GM12878 (cell line): Measurements from ENCODE around the gene MALT1. TPM values are rescaled to one million over a fixed set of nuclear protein-coding genes. Genes with fewer than 3 reads are reported as not detected.

Source experiments
- ATAC-seq: fragments of 200-7000 bp; cut with Tn5 transposase; 3 replicates; pipeline ENCODE4 v1.9.1; 2020; ENCODE audit warnings: mild to moderate bottlenecking, moderate library complexity
- BruUV-seq: library from RNA; stranded (reverse); fragments of 400-500 nt; replicated peaks from 2 replicates; lab custom pipeline; 2021; lab: Mats Ljungman, UMichigan
- CTCF ChIA-PET: fragments of 300-600 bp; sonication (Branson Sonifier 250); formaldehyde crosslinking; extraction: SDS; loops from one replicate; lab custom pipeline; 2021; ENCODE audit warnings: inconsistent platforms; lab: Yijun Ruan, JAX
- POLR2A ChIA-PET: fragments of 350-600 bp; formaldehyde crosslinking; extraction: SDS; loops from one replicate; lab custom pipeline; 2021; ENCODE audit warnings: inconsistent platforms; lab: Charles Lee
- RAD21 ChIA-PET: fragments of 300-600 bp; sonication (Branson Sonifier 250); formaldehyde crosslinking; loops from one replicate; lab custom pipeline; 2023; ENCODE audit warnings: antibody characterized with exemption; ENCODE audit not compliant: unreplicated experiment; lab: Charles Lee
- SMC1A ChIA-PET: fragments of 300-600 bp; sonication (Branson Sonifier 250); formaldehyde crosslinking; loops from one replicate; lab custom pipeline; 2023; ENCODE audit not compliant: unreplicated experiment, uncharacterized antibody; lab: Charles Lee
- DNase-seq: peaks from one replicate; pipeline ENCODE4 v3.0.0-alpha.2; 2011; ENCODE audit warnings: low read depth, low spot score
- FAIRE-seq: peaks from 3 replicates; lab custom pipeline; 2011; peaks lifted over from hg19 to GRCh38; lab: Jason Lieb, UNC
- H2AFZ ChIP-seq: 2 replicates; pipeline ENCODE4 v1.6.0; 2011; ENCODE audit warnings: low read depth, low read length, control low read depth; ENCODE audit not compliant: control insufficient read depth
- H3K27ac ChIP-seq: 2 replicates; pipeline ENCODE4 v1.5.1; 2011; ENCODE audit warnings: control low read depth; ENCODE audit not compliant: control insufficient read depth, insufficient read depth
- H3K27me3 ChIP-seq, 2 experiments: replicated peaks in 1 of 2; 2 replicates each; pipeline versions ENCODE4 v1.6.0 to v1.6.1; 2011; ENCODE audit warnings: low read length in 1 of 2; ENCODE audit not compliant: control insufficient read depth in 2 of 2, insufficient read depth in 2 of 2
- H3K36me3 ChIP-seq, 2 experiments: 2 replicates each; pipeline ENCODE4 v1.5.1; 2011; ENCODE audit warnings: low read length in 1 of 2; ENCODE audit not compliant: control insufficient read depth in 2 of 2, insufficient read depth in 2 of 2
- H3K4me1 ChIP-seq: 2 replicates; pipeline ENCODE4 v1.6.1; 2011; ENCODE audit warnings: mild to moderate bottlenecking, low read length, moderate library complexity, mixed read lengths; ENCODE audit not compliant: control insufficient read depth, insufficient read depth
- H3K4me2 ChIP-seq: 2 replicates; pipeline ENCODE4 v1.6.0; 2011; ENCODE audit warnings: control low read depth; ENCODE audit not compliant: control insufficient read depth, insufficient read depth
- H3K4me3 ChIP-seq: fragments of 200-600 bp; sonication (generic); 2 replicates; pipeline ENCODE4 v1.5.1; 2016
- H3K79me2 ChIP-seq: 2 replicates; pipeline ENCODE4 v1.6.0; 2011; ENCODE audit warnings: low read length; ENCODE audit not compliant: control insufficient read depth, insufficient read depth
- H3K9ac ChIP-seq: 2 replicates; pipeline ENCODE4 v1.8.0; 2011; ENCODE audit warnings: low read length, control low read depth, mixed read lengths; ENCODE audit not compliant: control insufficient read depth, insufficient read depth
- H3K9me3 ChIP-seq: replicated peaks from 3 replicates; pipeline ENCODE4 v1.5.1; 2011; ENCODE audit warnings: mild to moderate bottlenecking, low read length; ENCODE audit not compliant: control insufficient read depth, insufficient read depth
- H4K20me1 ChIP-seq: 2 replicates; pipeline ENCODE4 v1.6.0; 2011; ENCODE audit not compliant: control insufficient read depth, insufficient read depth
- MEF2A ChIP-seq: IDR thresholded peaks from 2 replicates; pipeline ENCODE4 v1.6.1; 2011; ENCODE audit warnings: low read depth, mild to moderate bottlenecking, low read length, moderate library complexity; ENCODE audit not compliant: insufficient read depth
- POU2F2 ChIP-seq: IDR thresholded peaks from 3 replicates; pipeline ENCODE4 v1.6.1; 2011; ENCODE audit warnings: low read depth, mild to moderate bottlenecking, low read length, borderline replicate concordance
- RUNX3 ChIP-seq: IDR thresholded peaks from 2 replicates; pipeline ENCODE4 v1.6.1; 2012; ENCODE audit warnings: low read length, inconsistent platforms
- SMC3 ChIP-seq: IDR thresholded peaks from 2 replicates; pipeline ENCODE4 v1.6.1; 2011; ENCODE audit warnings: low read length, improper control_type of control experiment, borderline replicate concordance
- ZZZ3 ChIP-seq: IDR thresholded peaks from 2 replicates; pipeline ENCODE4 v1.6.1; 2011; ENCODE audit warnings: low read depth; ENCODE audit not compliant: control insufficient read depth, insufficient read length
- WGBS: methylation state at CpG from one replicate; pipeline ENCODE4 v1.1.6; 2016; ENCODE audit warnings: low lambda C conversion rate; ENCODE audit not compliant: insufficient replicate concordance, insufficient coverage; ENCODE audit errors: missing lambda C conversion rate; 5-methylcytosine and 5-hydroxymethylcytosine counted together
- in situ Hi-C: fragments of 300-500 bp; cut with MboI; formaldehyde crosslinking; loops from 9 replicates; pipeline ENCODE4 v1.14.3; 2018; ENCODE audit warnings: mixed read lengths
- intact Hi-C: fragments of 100-400 bp; cut with micrococcal nuclease; formaldehyde crosslinking; loops from one replicate; pipeline ENCODE4 v1.14.2; 2022; ENCODE audit not compliant: unreplicated experiment
- polyA plus RNA-seq, 11 experiments: library from polyadenylated mRNA; depleted of rRNA in 4 of 11; unstranded in 6 of 11; stranded (reverse) in 5 of 11; fragments of >200 nt; fragmentation: Nextera tagmentation in 4 of 11; fragmentation: Illumina TruSeq in 1 of 11; extraction: Ambion mirVana in 4 of 11; extraction: Trizol in 1 of 11; gene quantifications; 1 replicate in 1 of 11; 2 replicates in 10 of 11; pipeline versions ENCODE4 v1.2.1 to v1.2.3, GENCODE V29; 2011 to 2016; ENCODE audit warnings: inconsistent platforms in 2 of 11, missing spikeins in 2 of 11, low read depth in 1 of 11
- total RNA-seq, 4 experiments: library from RNA; depleted of rRNA in 3 of 4; stranded (reverse); fragments of >200 nt in 3 of 4; fragmentation: Illumina TruSeq in 1 of 4; extraction: Trizol in 1 of 4; gene quantifications; 2 replicates each; pipeline versions ENCODE4 v1.2.1 to v1.2.3, GENCODE V29; 2013 to 2021

MALT1 gene
- total and polyA plus RNA-seq, 10 of the 15 experiments (the other 5 are each of a cell fraction or from before 2014, with no cell fraction given) = 17.6 to 126 (median 45.4) TPM

- BruUV-seq = no TSS peak
- WGBS = 100% methylated on average over 2 of the region's 2 CpGs
- Histone ChIP-seq H3K9me3 (peaks cover 11% of the 10 kb centered on the region), H3K4me1 (peaks cover 47% of the 10 kb centered on the region), H3K9ac (no peak overlapping the region), H3K27me3 (no peaks in the 10 kb centered on the region), H4K20me1 (no peaks in the 10 kb centered on the region), H3K4me3 (no peak overlapping the region), H3K4me2 (no peak overlapping the region), H3K27ac (no peak overlapping the region), H3K36me3 (no peaks in the 10 kb centered on the region), H2AFZ (no peak overlapping the region), H3K79me2 (no peaks in the 10 kb centered on the region)
- DNase-seq (no peak), FAIRE-seq (no peak), ATAC-seq (no peak)
- TF ChIP-seq ZZZ3 = no peak
- ChIA-PET SMC1A (interaction anchor here (0.7 to 2.4 kb wide), 9 partner anchors 8 to 125 kb away, joined by 3 to 14 read pairs (median 5); no protein-coding TSS in a partner anchor), CTCF (interaction anchor here (0.9 to 2.2 kb wide), 3 partner anchors 9 to 21 kb away, joined by 3 to 6 read pairs (median 4); no protein-coding TSS in a partner anchor), RAD21 (interaction anchor here (0.7 to 1.6 kb wide), 5 partner anchors 16 to 106 kb away, joined by 3 to 5 read pairs (median 4); no protein-coding TSS in a partner anchor), POLR2A (interaction anchor here (0.5 to 1.0 kb wide), 2 partner anchors 11 to 28 kb away, joined by 3 to 4 read pairs; no protein-coding TSS in a partner anchor)
- intact Hi-C loops (no loop called here), in situ Hi-C loops (no loop called here)
These were observed 32.0 kb upstream of the MALT1 start for GRCh38 chr18:58639237-58639636.

- ChIA-PET POLR2A (interaction anchor here (0.5 to 1.1 kb wide), 2 partner anchors 10 to 18 kb away, joined by 3 to 4 read pairs; no protein-coding TSS in a partner anchor), CTCF (interaction anchor here (0.7 to 2.2 kb wide), 5 partner anchors 9 to 124 kb away, joined by 3 to 6 read pairs (median 4); no protein-coding TSS in a partner anchor), RAD21 (interaction anchor here (0.7 to 1.6 kb wide), 5 partner anchors 15 to 106 kb away, joined by 3 to 5 read pairs (median 4); no protein-coding TSS in a partner anchor), SMC1A (interaction anchor here (0.7 to 2.4 kb wide), 11 partner anchors 8 to 124 kb away, joined by 3 to 14 read pairs (median 5); no protein-coding TSS in a partner anchor)
- Histone ChIP-seq H3K4me1 (peaks cover 42% of the 10 kb centered on the region), H3K4me2 (peak overlapping the region; percentile 11), H2AFZ (0 out of 2 replicates have a peak overlapping the region, but pooled peaks have one; percentile 19), H3K27me3 (no peaks in the 10 kb centered on the region), H4K20me1 (no peaks in the 10 kb centered on the region), H3K9ac (no peak overlapping the region), H3K4me3 (no peak overlapping the region), H3K9me3 (peaks cover 11% of the 10 kb centered on the region), H3K27ac (no peak overlapping the region; the same call in 1 of the 2 replicates), H3K36me3 (no peaks in the 10 kb centered on the region)
- in situ Hi-C loops = no loop called here
- no TSS peak for BruUV-seq
- WGBS = 55% methylated on average over 5 of the region's 5 CpGs
- FAIRE-seq (no peak), ATAC-seq (peak; percentile 69), DNase-seq (no peak)
- TF ChIP-seq RUNX3 (peak; percentile 67), MEF2A (0 out of 2 replicates have a peak, but pooled peaks have one; percentile 5), POU2F2 (peak; percentile 91; the same call in 2 of the 3 replicates), SMC3 (no peak; the same call in 1 of the 2 replicates)
- TF ChIP-seq, all 136 proteins: peak for 3
- intact Hi-C loops = no loop called here
- no peaks in the 10 kb centered on the region for H3K79me2 ChIP-seq
These were observed 31.4 kb upstream of the MALT1 start for GRCh38 chr18:58639751-58640427.
